Mesendoderm (in vitro differentiated cells): ENCODE data around the gene KIAA1549.

ENCODE experiments used
- DNase-seq: peaks from one replicate; pipeline ENCODE4 v3.0.0; 2013
- H2AK5ac ChIP-seq: 2 replicates; pipeline ENCODE4 v1.6.1; 2013; ENCODE audit warnings: low read length, inconsistent platforms
- H2BK120ac ChIP-seq: 2 replicates; pipeline ENCODE4 v1.6.1; 2013; ENCODE audit warnings: low read depth, mild to moderate bottlenecking, low read length, moderate library complexity, mixed read lengths
- H2BK15ac ChIP-seq: replicated peaks from 2 replicates; pipeline ENCODE4 v1.6.1; 2013; ENCODE audit warnings: low read depth, mild to moderate bottlenecking, moderate library complexity
- H2BK5ac ChIP-seq: 2 replicates; pipeline ENCODE4 v1.6.1; 2013; ENCODE audit warnings: low read length, inconsistent platforms
- H3K18ac ChIP-seq: 2 replicates; pipeline ENCODE4 v1.6.1; 2013; ENCODE audit warnings: mild to moderate bottlenecking, low read length, mixed read lengths
- H3K23ac ChIP-seq: one replicate; pipeline ENCODE4 v1.6.1; 2013; ENCODE audit warnings: low read length
- H3K27ac ChIP-seq: 2 replicates; pipeline ENCODE4 v1.5.1; 2013; ENCODE audit warnings: low read depth, mild to moderate bottlenecking, inconsistent platforms, low read length, moderate library complexity
- H3K27me3 ChIP-seq: 2 replicates; pipeline ENCODE4 v1.6.1; 2013; ENCODE audit warnings: low read length, control low read depth, mild to moderate bottlenecking, inconsistent platforms; ENCODE audit not compliant: insufficient read depth, poor library complexity
- H3K36me3 ChIP-seq: 2 replicates; pipeline ENCODE4 v1.6.1; 2013; ENCODE audit warnings: low read length, inconsistent platforms; ENCODE audit not compliant: control insufficient read depth, insufficient read depth
- H3K4ac ChIP-seq: one replicate; pipeline ENCODE4 v1.6.1; 2013; ENCODE audit warnings: low read depth, mild to moderate bottlenecking, low read length, moderate library complexity
- H3K4me1 ChIP-seq: 2 replicates; pipeline ENCODE4 v1.6.1; 2013; ENCODE audit warnings: low read depth, low read length, inconsistent platforms; ENCODE audit not compliant: control insufficient read depth
- H3K4me2 ChIP-seq: 2 replicates; pipeline ENCODE4 v1.6.1; 2013; ENCODE audit warnings: low read length
- H3K4me3 ChIP-seq: 2 replicates; pipeline ENCODE4 v1.5.1; 2013; ENCODE audit warnings: mild to moderate bottlenecking, low read length
- H3K56ac ChIP-seq: one replicate; pipeline ENCODE4 v1.6.1; 2013; ENCODE audit warnings: low read length
- H3K79me1 ChIP-seq: 2 replicates; pipeline ENCODE4 v1.6.1; 2013; ENCODE audit warnings: low read length, inconsistent platforms
- H3K79me2 ChIP-seq: 2 replicates; pipeline ENCODE4 v1.6.1; 2013; ENCODE audit warnings: mild to moderate bottlenecking, low read length; ENCODE audit not compliant: control insufficient read depth, insufficient read depth
- H3K9ac ChIP-seq: 2 replicates; pipeline ENCODE4 v1.6.1; 2013; ENCODE audit warnings: low read length, inconsistent platforms
- H4K5ac ChIP-seq: one replicate; pipeline ENCODE4 v1.6.1; 2013; ENCODE audit warnings: low read length
- H4K8ac ChIP-seq: one replicate; pipeline ENCODE4 v1.6.1; 2013; ENCODE audit warnings: low read depth, mild to moderate bottlenecking, control low read depth, low read length, moderate library complexity
- WGBS: extraction: QIAGEN DNeasy Blood & Tissue Kit; methylation state at CpG from one replicate; pipeline ENCODE4 v1.1.7; 2013; ENCODE audit warnings: low lambda C conversion rate, missing lambda C conversion rate; ENCODE audit not compliant: insufficient coverage; ENCODE audit errors: extremely low coverage; 5-methylcytosine and 5-hydroxymethylcytosine counted together

The KIAA1549 gene

DNA sequence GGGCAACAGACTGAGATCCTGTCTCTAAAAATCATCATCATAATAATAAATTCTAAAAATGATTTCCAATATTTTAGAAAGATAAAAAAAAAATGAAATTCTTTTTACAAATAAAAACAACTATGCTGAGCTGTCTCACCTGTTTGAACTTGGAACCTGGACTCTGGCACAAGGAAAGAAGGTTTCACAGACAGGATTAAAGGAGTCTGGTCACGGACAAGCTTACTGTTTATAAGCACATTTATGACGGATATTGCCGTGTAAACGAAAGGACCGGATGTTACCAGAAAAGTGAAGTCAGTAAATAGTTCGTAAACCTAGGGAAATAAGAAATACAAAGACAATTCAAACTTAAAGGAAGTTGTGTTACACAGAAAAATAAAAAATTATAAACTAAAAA lies 70.2 kb downstream of the KIAA1549 start:
- no peak overlapping the region for H2BK120ac ChIP-seq
- no peak overlapping the region for H3K23ac ChIP-seq
- H3K4me1 ChIP-seq: no peaks in the 10 kb centered on the region
- no peak overlapping the region for H2BK15ac ChIP-seq
- no peak overlapping the region for H3K4me2 ChIP-seq
- H4K8ac ChIP-seq: no peak overlapping the region
- no peaks in the 10 kb centered on the region for H3K36me3 ChIP-seq
- no peak overlapping the region for H3K56ac ChIP-seq
- H3K4ac ChIP-seq: no peak overlapping the region
- no peak overlapping the region for H3K4me3 ChIP-seq
- no peaks in the 10 kb centered on the region for H3K79me1 ChIP-seq
- no peak overlapping the region for H2AK5ac ChIP-seq
- H2BK5ac ChIP-seq: no peak overlapping the region
- no peak overlapping the region for H3K27ac ChIP-seq
- H3K27me3 ChIP-seq: no peaks in the 10 kb centered on the region
- WGBS: no CpG with 5 or more reads among the region's 6 CpGs
- H3K18ac ChIP-seq: no peak overlapping the region
- no peak for DNase-seq
- H3K9ac ChIP-seq: no peak overlapping the region
- H3K79me2 ChIP-seq: no peaks in the 10 kb centered on the region
- H4K5ac ChIP-seq: no peak overlapping the region

GRCh38 chr7:138907850-138908249 lies 73.3 kb downstream of the KIAA1549 start:
- H3K9ac ChIP-seq: no peak overlapping the region
- H3K4ac ChIP-seq: no peak overlapping the region
- H2BK5ac ChIP-seq: no peak overlapping the region
- H4K5ac ChIP-seq: no peak overlapping the region
- H3K27me3 ChIP-seq: no peaks in the 10 kb centered on the region
- no peak overlapping the region for H3K23ac ChIP-seq
- no CpG with 5 or more reads among the region's 8 CpGs for WGBS
- no peak overlapping the region for H3K56ac ChIP-seq
- no peak overlapping the region for H4K8ac ChIP-seq
- H3K4me3 ChIP-seq: no peak overlapping the region
- H3K79me1 ChIP-seq: no peaks in the 10 kb centered on the region
- no peak overlapping the region for H2BK120ac ChIP-seq
- H3K79me2 ChIP-seq: no peaks in the 10 kb centered on the region
- no peaks in the 10 kb centered on the region for H3K4me1 ChIP-seq
- no peak overlapping the region for H3K4me2 ChIP-seq
- H3K27ac ChIP-seq: no peak overlapping the region
- H3K36me3 ChIP-seq: no peaks in the 10 kb centered on the region
- DNase-seq: peak; percentile 30
- no peak overlapping the region for H3K18ac ChIP-seq
- no peak overlapping the region for H2BK15ac ChIP-seq
- no peak overlapping the region for H2AK5ac ChIP-seq

GRCh38 chr7:138907201-138907847 lies 73.9 kb downstream of the KIAA1549 start:
- H2AK5ac ChIP-seq: no peak overlapping the region
- no peak overlapping the region for H2BK5ac ChIP-seq
- H3K4me3 ChIP-seq: no peak overlapping the region
- no CpG with 5 or more reads among the region's 5 CpGs for WGBS
- no peaks in the 10 kb centered on the region for H3K36me3 ChIP-seq
- no peak overlapping the region for H3K4ac ChIP-seq
- no peak overlapping the region for H2BK15ac ChIP-seq
- no peak overlapping the region for H3K4me2 ChIP-seq
- H3K27me3 ChIP-seq: no peaks in the 10 kb centered on the region
- H3K56ac ChIP-seq: no peak overlapping the region
- no peak overlapping the region for H3K23ac ChIP-seq
- DNase-seq: no peak
- H3K27ac ChIP-seq: no peak overlapping the region
- no peak overlapping the region for H3K18ac ChIP-seq
- no peaks in the 10 kb centered on the region for H3K79me1 ChIP-seq
- H3K79me2 ChIP-seq: no peaks in the 10 kb centered on the region
- H3K9ac ChIP-seq: no peak overlapping the region
- H4K5ac ChIP-seq: no peak overlapping the region
- no peak overlapping the region for H4K8ac ChIP-seq
- no peaks in the 10 kb centered on the region for H3K4me1 ChIP-seq
- no peak overlapping the region for H2BK120ac ChIP-seq

GRCh38 chr7:138903859-138904435 lies 77.2 kb downstream of the KIAA1549 start:
- Histone ChIP-seq H2AK5ac (no peak overlapping the region), H3K9ac (no peak overlapping the region), H4K5ac (no peak overlapping the region), H3K27ac (no peak overlapping the region), H3K4ac (no peak overlapping the region), H3K18ac (no peak overlapping the region), H3K4me1 (no peaks in the 10 kb centered on the region), H3K4me2 (no peak overlapping the region), H2BK120ac (no peak overlapping the region), H3K36me3 (no peaks in the 10 kb centered on the region), H3K23ac (no peak overlapping the region), H3K4me3 (no peak overlapping the region), H3K79me1 (no peaks in the 10 kb centered on the region), H4K8ac (no peak overlapping the region), H3K56ac (no peak overlapping the region), H2BK15ac (no peak overlapping the region), H3K79me2 (no peaks in the 10 kb centered on the region), H3K27me3 (no peaks in the 10 kb centered on the region), H2BK5ac (no peak overlapping the region)
- WGBS: no CpG with 5 or more reads among the region's 14 CpGs
- no peak for DNase-seq

- Histone ChIP-seq H2BK120ac (no peak overlapping the region), H3K4me3 (no peak overlapping the region), H3K23ac (no peak overlapping the region), H3K36me3 (no peaks in the 10 kb centered on the region), H3K79me1 (no peaks in the 10 kb centered on the region), H3K27me3 (no peaks in the 10 kb centered on the region), H3K56ac (no peak overlapping the region), H3K9ac (no peak overlapping the region), H3K4me2 (no peak overlapping the region), H3K18ac (no peak overlapping the region), H2AK5ac (no peak overlapping the region), H3K4me1 (no peaks in the 10 kb centered on the region), H3K79me2 (no peaks in the 10 kb centered on the region), H4K8ac (no peak overlapping the region), H3K27ac (no peak overlapping the region), H4K5ac (no peak overlapping the region), H2BK5ac (no peak overlapping the region), H3K4ac (no peak overlapping the region), H2BK15ac (no peak overlapping the region)
- no peak for DNase-seq
- WGBS: no CpG with 5 or more reads among the region's 10 CpGs
Observed at GRCh38 chr7:138903186-138903820, 77.9 kb downstream of the KIAA1549 start.
